ENCODE measurements around the gene ENPP1.

DNA sequence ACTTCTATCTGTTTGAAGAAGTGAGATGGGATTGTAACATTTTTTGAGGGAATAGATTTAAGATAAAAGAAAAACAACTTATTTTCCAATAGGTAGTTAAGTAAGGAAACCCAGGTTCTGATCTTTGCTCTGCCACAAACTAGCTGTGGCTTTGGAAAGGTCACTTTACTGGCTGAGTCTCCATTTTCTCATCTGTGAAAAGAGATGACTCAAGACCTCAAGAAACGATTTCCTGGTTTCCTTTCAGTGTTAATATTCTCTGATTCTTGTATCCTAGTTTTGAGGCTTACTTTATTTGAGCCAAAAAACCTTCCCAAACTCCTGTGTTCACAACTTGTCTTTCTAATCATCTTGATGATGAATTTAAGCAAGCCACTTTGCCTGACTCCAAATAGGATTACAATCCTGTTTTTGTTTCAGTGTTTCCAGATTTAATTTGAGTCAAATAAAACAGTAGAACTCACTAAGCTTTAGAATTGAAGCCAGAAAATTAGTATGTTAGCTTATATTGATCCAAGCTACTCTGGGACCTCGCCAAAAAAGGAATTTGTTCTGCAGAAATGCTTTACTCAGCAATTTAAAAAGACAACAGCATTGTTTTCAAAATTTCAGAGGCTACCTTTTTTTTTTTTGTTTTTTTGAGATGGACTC lies 51.1 kb downstream of the ENPP1 start:
- TF ChIP-seq POLR2A (conservative IDR thresholded peaks at IDR 0.05) (no peak), ZFX (CRISPR knock-in tag; IDR thresholded peaks at IDR 0.05) (no peak), MEF2D (tag; conservative IDR thresholded peaks at IDR 0.05; ENCODE audit: low read depth) (no peak), GTF2F1 (IDR thresholded peaks at IDR 0.05; ENCODE audit: low read depth, low read length) (no peak), FOXP1 (CRISPR knock-in tag; IDR thresholded peaks at IDR 0.05) (no peak), DACH1 (IDR thresholded peaks at IDR 0.05; ENCODE audit: partially characterized antibody) (no peak), CCAR2 (IDR thresholded peaks at IDR 0.05; ENCODE audit: low read depth, low read length) (no peak)
- TF ChIP-seq, protein P1, sequence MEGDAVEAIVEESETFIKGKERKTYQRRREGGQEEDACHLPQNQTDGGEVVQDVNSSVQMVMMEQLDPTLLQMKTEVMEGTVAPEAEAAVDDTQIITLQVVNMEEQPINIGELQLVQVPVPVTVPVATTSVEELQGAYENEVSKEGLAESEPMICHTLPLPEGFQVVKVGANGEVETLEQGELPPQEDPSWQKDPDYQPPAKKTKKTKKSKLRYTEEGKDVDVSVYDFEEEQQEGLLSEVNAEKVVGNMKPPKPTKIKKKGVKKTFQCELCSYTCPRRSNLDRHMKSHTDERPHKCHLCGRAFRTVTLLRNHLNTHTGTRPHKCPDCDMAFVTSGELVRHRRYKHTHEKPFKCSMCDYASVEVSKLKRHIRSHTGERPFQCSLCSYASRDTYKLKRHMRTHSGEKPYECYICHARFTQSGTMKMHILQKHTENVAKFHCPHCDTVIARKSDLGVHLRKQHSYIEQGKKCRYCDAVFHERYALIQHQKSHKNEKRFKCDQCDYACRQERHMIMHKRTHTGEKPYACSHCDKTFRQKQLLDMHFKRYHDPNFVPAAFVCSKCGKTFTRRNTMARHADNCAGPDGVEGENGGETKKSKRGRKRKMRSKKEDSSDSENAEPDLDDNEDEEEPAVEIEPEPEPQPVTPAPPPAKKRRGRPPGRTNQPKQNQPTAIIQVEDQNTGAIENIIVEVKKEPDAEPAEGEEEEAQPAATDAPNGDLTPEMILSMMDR (IDR thresholded peaks at IDR 0.05 in 2 of 3, conservative IDR thresholded peaks at IDR 0.05 in 1 of 3; ENCODE audit: insufficient read depth in 2 of 3, low read depth in 1 of 3, low read length in 3 of 3): no peak
- TF ChIP-seq, protein P2, sequence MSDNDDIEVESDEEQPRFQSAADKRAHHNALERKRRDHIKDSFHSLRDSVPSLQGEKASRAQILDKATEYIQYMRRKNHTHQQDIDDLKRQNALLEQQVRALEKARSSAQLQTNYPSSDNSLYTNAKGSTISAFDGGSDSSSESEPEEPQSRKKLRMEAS (CRISPR knock-in tag; IDR thresholded peaks at IDR 0.05): no peak

Measured in K562 (cell line).